HG03354 (cell line): ENCODE measurements around the gene NTSR2.

Experiments used
- ATAC-seq: cut with Tn5 transposase; IDR thresholded peaks from one replicate; pipeline ENCODE4 v1.9.1; 2021; ENCODE audit warnings: mild to moderate bottlenecking; ENCODE audit not compliant: unreplicated experiment, poor library complexity, severe bottlenecking

The NTSR2 gene

DNA sequence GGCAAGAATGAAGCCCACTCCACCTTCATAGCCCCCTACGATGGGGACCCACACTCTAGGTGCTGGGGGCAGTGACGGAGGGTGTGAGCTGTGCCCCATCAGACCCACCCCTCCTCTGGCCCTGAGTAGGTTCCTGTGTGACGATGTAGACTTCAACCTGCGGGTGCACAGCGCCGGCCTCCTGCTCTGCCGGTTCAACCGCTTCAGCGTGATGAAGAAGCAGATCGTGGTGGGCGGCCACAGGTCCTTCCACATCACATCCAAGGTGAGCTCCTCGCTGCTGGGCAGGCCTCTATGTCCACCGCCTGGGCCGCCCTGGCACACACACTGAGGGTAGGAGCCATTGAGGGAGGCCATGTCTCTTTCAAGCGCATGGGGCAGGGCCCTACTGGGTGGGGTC lies 34.9 kb downstream of the NTSR2 start:
- ATAC-seq: no peak

DNA sequence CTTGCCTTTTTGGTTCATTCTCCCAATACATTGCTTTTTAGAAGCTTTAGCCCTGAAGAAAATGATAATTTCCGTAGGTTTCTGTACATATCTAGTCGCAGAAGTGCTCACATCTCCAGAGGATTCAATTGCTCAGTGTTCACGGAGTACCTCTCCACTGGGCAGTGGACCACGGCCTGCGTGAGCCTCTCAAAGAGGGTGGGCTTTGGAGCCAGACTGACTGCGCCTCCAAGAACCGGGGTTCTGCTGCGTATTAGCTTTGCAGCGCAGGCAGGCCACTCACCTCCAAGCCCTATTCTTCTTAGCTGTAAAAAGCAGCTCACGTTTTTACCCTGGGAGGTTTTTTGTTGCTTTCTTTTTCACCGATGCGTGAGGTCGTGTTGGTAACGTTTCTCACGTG lies 35.4 kb downstream of the NTSR2 start:
- ATAC-seq: no peak

DNA sequence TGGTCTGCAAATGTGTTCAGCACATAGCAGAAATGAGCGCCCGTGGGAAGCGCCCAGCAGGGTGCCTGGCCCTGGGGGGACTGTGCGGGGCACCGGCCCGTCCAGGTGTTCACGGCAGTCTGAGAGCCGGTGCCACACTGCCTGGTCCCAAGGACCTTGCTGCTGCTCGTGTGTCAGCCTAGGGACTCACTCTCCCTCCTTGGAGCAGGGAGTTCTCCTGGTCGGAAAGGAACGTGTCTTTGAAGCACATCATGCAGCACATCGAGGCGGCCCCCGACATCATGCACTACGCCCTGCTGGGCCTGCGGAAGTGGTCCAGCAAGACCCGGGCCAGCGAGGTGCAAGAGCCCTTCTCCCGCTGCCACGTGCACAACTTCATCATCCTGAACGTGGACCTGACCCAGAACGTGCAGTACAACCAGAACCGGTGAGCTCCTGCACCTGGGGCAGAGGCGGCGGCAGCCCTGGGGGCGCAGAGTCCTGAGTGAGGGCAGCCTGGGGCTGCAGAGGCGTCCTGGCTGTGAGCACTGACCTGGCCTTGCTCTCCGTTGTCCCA lies 36.0 kb downstream of the NTSR2 start:
- no peak for ATAC-seq

DNA sequence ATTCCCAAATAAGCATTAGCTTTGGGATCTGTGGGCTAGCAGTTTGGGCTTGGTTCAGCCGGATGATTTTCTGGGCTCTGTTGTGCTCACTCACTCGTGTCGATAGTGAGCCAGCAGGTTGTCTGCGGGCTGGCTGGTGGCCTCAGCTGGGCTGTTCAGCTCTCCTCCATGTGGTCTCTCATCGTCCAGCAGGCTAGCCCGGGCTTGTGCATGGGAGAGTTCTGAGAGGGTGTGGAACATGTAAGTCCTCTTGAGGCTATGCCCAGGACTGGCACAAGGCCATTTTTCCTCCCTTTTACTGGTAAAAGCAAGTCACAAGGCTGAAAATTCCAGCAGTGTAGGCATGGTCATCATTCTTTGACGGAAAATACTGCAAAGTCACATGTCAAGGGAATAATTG lies 38.5 kb downstream of the NTSR2 start:
- no peak for ATAC-seq

DNA sequence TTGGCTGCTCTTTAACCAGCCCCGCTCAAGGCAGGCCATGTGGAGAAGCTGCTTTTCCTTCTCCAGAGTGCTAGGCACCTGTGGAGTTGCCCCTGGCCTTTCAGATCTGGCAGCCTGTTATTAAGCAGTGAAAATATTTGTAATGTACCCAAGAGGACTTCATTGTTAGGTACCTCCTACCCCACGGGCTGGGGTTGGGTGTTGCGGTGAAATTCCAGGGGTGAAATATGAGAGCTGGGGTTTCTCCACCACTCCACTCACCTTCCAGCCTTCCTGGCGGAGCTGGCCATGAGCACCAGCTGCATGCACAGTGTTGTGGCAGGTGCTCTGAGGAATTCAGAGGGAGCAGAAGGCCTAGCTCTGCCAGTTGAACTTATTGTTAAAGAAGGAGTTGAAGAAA lies 39.1 kb downstream of the NTSR2 start:
- ATAC-seq: no peak

DNA sequence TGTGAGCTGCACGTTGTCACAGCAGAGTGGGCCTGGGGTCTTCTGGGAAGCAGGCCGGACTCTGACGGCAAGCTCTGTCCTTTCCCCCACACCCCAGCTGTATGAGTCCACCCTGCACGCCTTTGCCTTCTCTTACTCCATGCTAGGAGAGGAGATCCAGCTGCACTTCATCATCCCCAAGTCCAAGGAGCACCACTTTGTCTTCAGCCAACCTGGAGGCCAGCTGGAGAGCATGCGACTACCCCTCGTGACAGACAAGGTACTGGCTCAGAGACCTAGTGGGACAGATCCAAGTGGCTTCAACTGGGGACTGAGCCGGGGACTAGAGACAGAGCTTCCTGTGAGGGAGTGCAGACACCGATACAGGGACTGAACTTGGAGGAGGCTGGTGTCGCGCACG lies 40.1 kb downstream of the NTSR2 start:
- ATAC-seq: no peak

DNA sequence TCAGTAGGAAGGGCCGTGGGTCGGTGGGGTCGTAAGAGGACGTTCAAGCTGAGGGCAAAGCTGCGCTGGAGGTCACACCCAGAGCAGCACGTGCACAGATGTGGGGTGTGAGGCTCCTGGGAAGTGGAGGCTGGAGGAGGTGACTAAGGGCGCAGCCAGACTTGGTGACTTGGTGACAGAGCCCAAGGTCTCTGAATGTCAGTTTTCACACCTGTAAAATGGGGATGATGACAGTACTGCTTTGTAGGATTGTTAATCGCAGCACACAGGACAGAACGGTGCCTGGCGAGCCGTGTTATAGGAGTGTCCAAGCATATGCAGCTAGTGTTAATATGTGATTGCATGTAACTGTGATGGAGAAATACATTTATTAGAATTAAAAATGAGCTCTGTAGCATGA lies 40.8 kb downstream of the NTSR2 start:
- ATAC-seq: no peak

DNA sequence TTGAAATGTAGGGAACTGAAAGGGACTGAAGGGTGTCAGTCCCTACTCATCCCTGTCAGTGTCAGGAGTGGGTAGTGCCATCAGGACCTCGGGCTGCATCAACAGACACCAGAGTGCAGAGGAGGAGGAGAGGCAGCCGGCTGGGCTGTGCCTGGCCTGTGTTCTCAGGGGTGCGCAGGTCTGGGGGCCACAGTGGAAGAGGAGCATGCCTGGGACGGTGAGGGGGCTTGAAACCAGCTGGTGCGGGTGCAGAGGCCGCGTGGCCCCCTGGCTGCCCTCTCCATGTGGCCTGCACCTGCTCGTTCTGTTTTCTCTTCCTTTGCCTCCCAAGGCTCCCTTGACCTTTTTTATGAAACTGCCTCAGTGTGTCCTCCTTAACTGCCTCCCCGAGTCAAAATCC lies 41.3 kb downstream of the NTSR2 start:
- no peak for ATAC-seq

DNA sequence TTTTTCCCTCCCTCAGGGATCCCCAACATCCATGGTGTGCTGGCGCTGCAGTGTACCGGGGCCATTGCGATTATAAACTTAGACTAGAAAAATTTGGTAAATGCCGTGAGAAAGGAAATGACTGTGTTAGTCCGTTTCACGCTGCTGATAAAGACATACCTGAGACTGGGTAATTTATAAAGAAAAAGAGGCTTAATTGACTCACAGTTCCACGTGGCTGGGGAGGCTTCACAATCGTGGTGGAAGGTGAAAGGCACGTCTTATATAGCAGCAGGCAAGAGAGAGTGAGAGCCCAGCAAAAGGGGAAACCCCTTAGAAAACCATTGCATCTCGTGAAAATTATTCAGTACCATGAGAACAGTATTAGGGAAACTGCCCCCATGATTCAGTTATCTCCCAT lies 44.3 kb downstream of the NTSR2 start:
- ATAC-seq: no peak

DNA sequence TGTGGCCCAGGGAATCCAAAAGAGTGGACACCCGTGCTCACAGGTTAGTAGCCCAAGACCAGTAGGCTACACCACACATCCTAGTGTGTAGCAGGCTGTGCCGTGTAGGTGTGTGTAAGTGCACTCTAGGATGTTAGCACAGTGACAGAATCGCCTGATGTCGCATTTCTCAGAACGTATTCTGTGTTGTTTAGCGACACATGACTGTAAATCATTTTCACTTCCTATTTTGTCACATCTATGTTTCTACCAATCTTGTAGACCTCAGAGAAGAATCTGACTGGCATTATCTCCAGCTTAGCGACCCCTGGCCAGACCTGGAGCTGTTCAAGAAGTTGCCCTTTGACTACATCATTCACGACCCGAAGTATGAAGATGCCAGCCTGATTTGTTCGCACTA lies 45.1 kb downstream of the NTSR2 start:
- ATAC-seq: no peak

DNA sequence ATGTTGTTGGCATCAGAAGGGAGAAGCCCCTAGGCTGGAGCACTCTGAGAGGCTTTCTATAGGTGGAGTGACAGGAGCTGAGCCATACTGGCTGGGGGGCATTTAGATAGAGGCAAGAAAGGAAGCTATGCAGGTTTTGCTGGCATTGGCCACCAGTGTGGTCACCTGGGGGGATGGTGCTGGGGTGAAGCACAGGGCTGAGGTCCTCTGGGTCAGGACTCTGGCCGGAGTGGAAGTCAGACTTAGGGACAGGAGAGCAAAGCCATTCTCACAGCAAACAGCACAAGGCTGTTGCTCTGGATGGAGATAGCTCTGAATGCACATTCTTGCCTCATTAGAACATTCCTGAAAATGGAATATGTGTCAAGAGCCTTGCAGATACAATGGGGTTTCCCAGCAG lies 47.4 kb downstream of the NTSR2 start:
- ATAC-seq: no peak

DNA sequence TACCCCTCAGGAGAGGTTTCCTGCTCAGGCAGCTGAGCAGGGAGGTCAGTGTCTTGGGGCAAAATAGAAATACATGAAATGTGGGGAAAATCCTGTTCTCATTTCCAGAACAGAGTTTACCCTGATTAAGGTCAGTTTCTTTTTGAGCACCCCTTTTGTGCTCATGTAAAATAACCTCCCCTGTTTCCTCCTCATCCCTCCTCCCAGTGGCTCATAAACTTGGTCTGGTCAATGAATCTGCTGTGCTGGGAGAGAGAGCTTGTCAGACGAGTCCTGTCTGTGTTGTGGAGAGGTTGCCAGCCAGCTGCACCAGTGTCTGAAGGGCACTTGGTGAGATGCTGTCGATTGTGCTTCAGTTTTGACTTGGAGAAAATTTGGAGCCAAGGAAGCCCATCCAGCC lies 48.6 kb downstream of the NTSR2 start:
- ATAC-seq: no peak

DNA sequence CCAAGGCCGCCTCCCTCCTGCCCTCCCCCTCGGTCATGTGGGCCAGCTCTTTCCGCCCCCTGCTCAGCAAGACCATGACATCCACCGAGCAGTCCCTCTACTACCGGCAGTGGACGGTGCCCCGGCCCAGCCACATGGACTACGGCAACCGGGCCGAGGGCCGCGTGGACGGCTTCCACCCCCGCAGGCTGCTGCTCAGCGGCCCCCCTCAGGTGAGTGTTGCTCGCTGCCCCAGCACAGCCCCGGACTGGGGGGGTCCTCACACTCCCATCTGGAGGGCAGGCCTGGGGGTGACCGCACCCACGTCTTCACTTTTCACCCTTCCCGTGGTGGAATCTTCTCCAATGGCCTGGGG lies 51.3 kb downstream of the NTSR2 start:
- ATAC-seq: no peak

DNA sequence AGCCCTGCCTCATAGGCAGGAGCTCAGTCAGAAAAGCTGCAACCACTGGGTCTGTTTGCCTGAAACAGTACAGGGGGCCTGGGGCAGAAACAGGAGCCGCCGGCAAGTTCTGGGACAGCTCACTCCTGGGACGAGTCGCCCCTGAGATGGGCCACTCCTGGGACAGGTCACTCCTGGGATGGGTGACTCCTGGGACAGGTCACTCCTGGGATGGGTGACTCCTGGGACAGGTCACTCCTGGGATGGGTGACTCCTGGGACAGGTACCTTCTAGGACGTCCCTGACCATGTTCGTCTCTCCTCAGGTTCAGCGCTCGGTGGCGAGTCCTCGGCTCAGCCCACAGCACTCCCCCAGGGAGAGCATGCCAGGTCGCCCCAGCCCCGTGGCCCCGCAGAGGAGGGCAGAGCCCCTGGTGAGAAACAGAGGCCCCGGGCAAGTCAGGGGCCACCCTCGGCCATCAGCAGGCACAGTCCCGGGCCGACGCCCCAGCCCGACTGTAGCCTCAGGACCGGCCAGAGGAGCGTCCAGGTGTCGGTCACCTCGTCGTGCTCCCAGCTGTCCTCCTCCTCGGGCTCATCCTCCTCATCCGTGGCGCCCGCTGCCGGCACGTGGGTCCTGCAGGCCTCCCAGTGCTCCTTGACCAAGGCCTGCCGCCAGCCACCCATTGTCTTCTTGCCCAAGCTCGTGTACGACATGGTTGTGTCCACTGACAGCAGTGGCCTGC lies 51.8 kb downstream of the NTSR2 start:
- no peak for ATAC-seq

DNA sequence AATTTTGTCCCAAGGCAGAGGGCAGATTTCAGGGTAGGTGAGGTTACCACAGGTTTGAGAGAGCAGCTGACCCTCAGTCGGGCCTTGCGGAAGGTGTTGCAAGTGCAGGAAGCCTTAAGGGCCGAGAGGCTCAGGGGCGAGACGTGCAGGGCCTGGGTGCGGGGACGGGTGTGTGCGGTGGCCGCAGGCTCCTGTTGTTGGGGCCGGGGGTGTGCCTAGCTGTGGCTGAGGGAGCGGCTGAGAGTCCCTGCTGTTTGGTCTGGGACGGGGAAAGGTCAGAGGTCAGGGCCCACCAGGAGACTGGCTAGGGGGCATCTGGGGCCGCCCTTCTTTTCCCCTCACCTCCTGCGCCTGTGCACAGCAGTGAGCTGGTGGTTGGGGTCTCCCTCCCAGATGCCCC lies 52.5 kb downstream of the NTSR2 start:
- no peak for ATAC-seq

DNA sequence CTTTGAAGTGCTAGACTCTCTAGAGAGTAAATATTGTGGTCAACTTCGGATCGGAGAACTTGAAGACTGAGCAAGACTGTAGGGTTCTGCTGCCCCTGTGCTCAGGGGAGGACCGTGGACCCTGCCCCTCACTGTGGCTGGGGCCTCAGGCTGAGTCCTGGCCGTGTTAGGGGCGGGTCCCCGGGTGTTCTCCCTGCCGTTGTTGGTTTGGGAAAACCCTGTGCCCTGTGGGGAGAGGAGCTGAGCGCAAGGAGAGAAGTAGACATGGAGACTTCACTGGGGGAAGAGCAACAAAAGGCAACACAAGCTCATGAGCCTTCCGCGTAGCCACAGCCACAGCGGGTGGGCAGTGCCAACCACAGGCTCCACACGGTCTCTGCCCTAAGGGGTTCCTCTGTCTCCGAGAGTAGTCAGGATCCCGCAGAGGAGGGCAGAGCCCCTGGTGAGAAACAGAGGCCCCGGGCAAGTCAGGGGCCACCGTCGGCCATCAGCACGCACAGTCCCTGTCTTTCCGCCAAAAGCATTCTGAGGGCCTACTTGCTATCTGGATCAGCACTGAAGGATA lies 53.1 kb downstream of the NTSR2 start:
- no peak for ATAC-seq

DNA sequence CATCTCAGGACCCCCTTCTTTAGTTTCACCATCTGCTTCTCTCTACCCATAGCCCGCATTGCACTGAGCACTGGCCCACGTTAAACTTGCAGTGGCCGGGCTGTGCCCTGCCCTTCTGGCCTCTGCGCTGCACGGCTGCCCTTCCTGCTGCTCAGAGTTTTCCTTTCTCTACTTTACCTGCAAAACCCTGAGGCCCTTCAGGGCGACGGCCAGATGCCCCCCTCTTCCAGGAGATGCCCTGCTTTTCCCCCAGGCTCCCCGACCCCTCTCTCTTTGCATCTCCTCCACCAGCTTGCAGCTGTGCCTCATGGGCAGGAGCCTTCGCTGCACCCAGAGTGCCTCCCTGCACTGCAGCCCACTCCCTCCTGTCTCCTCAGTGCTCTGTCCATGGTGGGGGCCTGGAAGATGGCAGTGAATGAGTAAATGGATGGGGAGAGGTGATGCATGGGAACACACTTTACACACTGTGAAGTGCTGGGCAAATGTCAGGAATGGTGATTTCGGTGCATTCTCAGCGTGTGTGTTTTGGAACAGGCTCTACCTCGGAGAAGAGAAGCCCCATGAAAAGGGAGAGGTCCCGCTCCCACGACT lies 53.8 kb downstream of the NTSR2 start:
- ATAC-seq: no peak

DNA sequence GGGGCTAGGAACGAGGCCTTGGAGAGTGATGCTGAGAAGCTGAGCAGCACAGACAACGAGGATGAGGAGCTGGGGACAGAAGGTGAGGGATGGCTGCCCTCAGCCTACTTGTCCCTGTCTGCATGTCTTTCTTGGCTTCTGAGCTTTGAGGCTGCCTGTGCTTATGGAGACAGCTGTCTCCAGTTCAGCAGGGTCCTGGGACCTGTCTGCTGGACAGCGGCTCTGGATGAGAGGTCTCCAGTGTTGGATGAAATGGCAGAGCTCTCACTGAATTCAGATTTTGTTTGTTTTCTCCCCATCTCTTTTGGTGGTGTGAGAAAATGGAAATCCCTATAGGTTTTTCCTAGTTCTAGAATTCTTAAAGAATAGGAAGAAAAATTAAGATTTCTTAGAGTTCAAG lies 54.8 kb downstream of the NTSR2 start:
- ATAC-seq: no peak

DNA sequence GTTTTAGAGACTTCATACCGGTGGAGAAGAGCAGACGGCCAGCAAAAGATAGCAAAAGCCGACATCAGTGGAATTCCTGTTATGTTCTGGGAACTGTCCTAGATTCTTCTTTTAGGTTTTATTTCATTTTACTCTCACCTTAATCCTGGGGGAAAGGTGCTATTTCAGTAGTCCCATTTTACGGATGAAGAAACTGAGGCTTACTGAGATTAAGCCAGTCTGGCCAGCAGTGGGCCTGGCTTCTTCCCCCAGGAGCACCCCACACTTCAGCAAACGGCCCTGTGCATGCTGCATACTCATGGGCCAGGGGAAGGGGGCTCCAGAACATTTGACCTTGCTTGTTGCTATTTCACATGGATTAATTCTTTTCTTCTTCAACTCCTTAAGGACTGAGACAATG lies 56.7 kb downstream of the NTSR2 start:
- ATAC-seq: no peak

DNA sequence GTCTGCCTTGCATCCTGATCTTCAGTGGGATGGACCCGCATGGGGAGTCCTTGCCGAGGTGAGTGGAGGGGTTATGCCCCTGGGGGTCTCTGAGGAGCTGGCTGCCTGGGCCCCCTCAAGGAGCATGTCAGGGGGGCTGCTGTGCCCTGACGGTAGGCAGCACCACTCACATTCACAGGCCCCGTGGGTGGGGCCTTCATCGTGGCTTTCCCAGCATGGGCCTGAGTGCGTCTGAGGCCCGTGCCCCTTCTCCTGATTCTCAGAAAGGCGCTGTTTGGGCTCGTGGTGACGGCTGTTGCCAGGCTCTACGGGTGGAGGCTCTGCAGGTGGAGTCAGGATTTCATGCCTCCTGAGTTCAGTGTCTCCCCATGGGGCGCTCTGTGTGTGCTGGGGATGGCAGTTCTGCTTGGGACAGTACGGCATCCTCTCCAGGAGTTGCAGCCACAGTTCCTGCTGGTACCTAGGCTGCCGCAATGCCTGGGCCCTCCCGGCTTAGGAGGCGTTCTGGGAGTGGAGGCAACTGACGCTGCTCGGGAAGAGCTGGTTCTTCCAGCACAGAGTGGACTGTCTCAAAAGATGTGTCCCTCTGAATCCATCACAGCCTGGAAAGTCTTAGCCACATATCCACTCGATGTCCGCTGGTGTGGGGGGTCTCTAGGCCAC lies 57.3 kb downstream of the NTSR2 start:
- ATAC-seq: no peak

DNA sequence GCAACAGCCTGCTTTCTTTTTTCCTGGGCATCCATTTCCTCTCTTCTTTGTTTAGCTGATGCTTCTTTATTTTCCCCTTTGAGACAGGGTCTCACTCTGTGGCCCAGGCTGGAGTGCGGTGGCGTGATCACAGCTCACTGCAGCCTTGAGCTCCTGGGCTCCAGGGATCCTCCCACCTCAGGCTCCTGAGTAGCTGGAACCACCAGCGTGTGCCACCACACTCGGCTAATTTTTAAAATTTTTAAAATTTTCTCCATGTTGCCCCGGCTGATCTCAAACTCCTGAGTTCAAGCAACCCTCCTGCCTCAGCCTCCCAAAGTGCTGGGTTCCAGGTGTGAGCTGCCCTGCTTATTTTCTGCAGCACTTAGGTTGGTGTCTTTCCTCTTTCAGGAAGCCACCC lies 58.7 kb downstream of the NTSR2 start:
- ATAC-seq: no peak
